WTC11 (cell line): Measurements from ENCODE around the gene TPD52L2. TPM values are rescaled to one million over a fixed set of nuclear protein-coding genes. Genes with fewer than 3 reads are reported as not detected.

Experiments
- FOXP1 ChIP-seq: sonication (generic); formaldehyde crosslinking; IDR thresholded peaks from 2 replicates; pipeline ENCODE4 v1.8.0; 2022; ENCODE audit warnings: missing genetic modification reagents, mild to moderate bottlenecking, moderate library complexity, borderline replicate concordance
- FOXP4 ChIP-seq: sonication (generic); formaldehyde crosslinking; IDR thresholded peaks from 2 replicates; pipeline ENCODE4 v1.8.0; 2022; ENCODE audit warnings: mild to moderate bottlenecking, missing genetic modification reagents
- NFATC4 ChIP-seq: fragments of 250-450 bp; sonication (Bioruptor Pico); IDR thresholded peaks from 2 replicates; pipeline ENCODE4 v1.9.0; 2021; ENCODE audit warnings: mild to moderate bottlenecking
- ZBTB21 ChIP-seq: sonication (generic); formaldehyde crosslinking; IDR thresholded peaks from 2 replicates; pipeline ENCODE4 v1.8.1; 2023; ENCODE audit warnings: mild to moderate bottlenecking, missing genetic modification reagents, borderline replicate concordance
- ZBTB43 ChIP-seq: sonication (generic); formaldehyde crosslinking; IDR thresholded peaks from 2 replicates; pipeline ENCODE4 v1.8.1; 2023; ENCODE audit warnings: mild to moderate bottlenecking, missing genetic modification reagents
- ZNF317 ChIP-seq: sonication (generic); formaldehyde crosslinking; IDR thresholded peaks from 2 replicates; pipeline ENCODE4 v1.8.1; 2023; ENCODE audit warnings: low read depth, mild to moderate bottlenecking, moderate library complexity, missing genetic modification reagents, borderline replicate concordance
- microRNA-seq: library from miRNA; unstranded; fragments of <30 nt; microRNA quantifications from one replicate; pipeline ENCODE4 v1.2.0, GENCODE V29; 2022; ENCODE audit warnings: borderline number of aligned reads
- total RNA-seq: library from RNA; stranded (reverse); gene quantifications from 3 replicates; pipeline ENCODE4 v1.2.3, GENCODE V29; 2021

The TPD52L2 gene
- total RNA-seq, 1 experiment from 2014 or later, result 80.8 TPM

- TF ChIP-seq FOXP4 (CRISPR knock-in tag) (no peak), FOXP1 (CRISPR knock-in tag) (no peak), ZBTB21 (CRISPR knock-in tag) (no peak), NFATC4 (no peak), ZBTB43 (no peak), ZNF317 (CRISPR knock-in tag) (no peak)
These were observed 75.6 kb downstream of the TPD52L2 start (continued) for GRCh38 chr20:63940472-63941266.

Small RNAs within 50 kb of the gene (microRNA-seq; reads per million reads assigned to microRNA genes)
- gene MIR1914 (not detected), gene MIR941-1 (not detected), gene MIR941-2 (not detected), gene MIR941-3 (not detected), gene MIR941-4 (not detected), gene MIR941-5 (not detected)

Other genes with a start within 250 kb of the TPD52L2 start
- gene GMEB2, start 238.2 kb upstream of the TPD52L2 start, total RNA-seq, result 14.1 to 14.8 TPM (median 14.2 TPM) in 3 replicates
- gene STMN3, start 211.8 kb upstream of the TPD52L2 start, total RNA-seq, result 53.0 to 65.6 TPM (median 53.4 TPM) in 3 replicates
- 39.3 to 44.9 TPM (median 40.5 TPM) in 3 replicates for gene RTEL1, start 207.0 kb upstream of the TPD52L2 start, total RNA-seq
- not detected in 3 replicates for gene TNFRSF6B, start 168.6 kb upstream of the TPD52L2 start, total RNA-seq
- gene ARFRP1, start 157.3 kb upstream of the TPD52L2 start, total RNA-seq, result 24.3 to 30.2 TPM (median 27.4 TPM) in 3 replicates
- 28.3 to 31.0 TPM (median 30.4 TPM) in 3 replicates for gene ZGPAT, start 157.2 kb upstream of the TPD52L2 start, total RNA-seq
- gene LIME1, start 128.6 kb upstream of the TPD52L2 start, total RNA-seq, result 4.5 to 7.0 TPM (median 6.0 TPM) in 3 replicates
- gene SLC2A4RG, start 125.5 kb upstream of the TPD52L2 start, total RNA-seq, result 41.6 to 47.2 TPM (median 43.3 TPM) in 3 replicates
- gene ZBTB46, start 34.0 kb upstream of the TPD52L2 start, total RNA-seq, result 18.9 to 20.1 TPM (median 20.1 TPM) in 3 replicates
- gene ABHD16B, start 3.8 kb upstream of the TPD52L2 start, total RNA-seq, result 0.11 TPM in 1 of 3 replicates, not detected in the others
- gene DNAJC5, start 29.9 kb downstream of the TPD52L2 start, total RNA-seq, result 28.5 to 31.5 TPM (median 29.6 TPM) in 3 replicates
- 46.8 to 51.2 TPM (median 48.0 TPM) in 3 replicates for gene UCKL1, start 91.1 kb downstream of the TPD52L2 start, total RNA-seq
- 19.9 to 23.3 TPM (median 20.5 TPM) in 3 replicates for gene ZNF512B, start 104.7 kb downstream of the TPD52L2 start, total RNA-seq
- 4.6 to 6.2 TPM (median 4.8 TPM) in 3 replicates for gene SAMD10, start 114.4 kb downstream of the TPD52L2 start, total RNA-seq
- 79.4 to 84.6 TPM (median 80.5 TPM) in 3 replicates for gene PRPF6, start 115.9 kb downstream of the TPD52L2 start, total RNA-seq
- gene C20orf204, start 170.9 kb downstream of the TPD52L2 start, total RNA-seq, result 1.6 to 2.4 TPM (median 2.1 TPM) in 3 replicates
- gene SOX18, start 184.4 kb downstream of the TPD52L2 start, total RNA-seq, result 0.73 to 0.81 TPM (median 0.80 TPM) in 3 replicates
- gene TCEA2, start 197.9 kb downstream of the TPD52L2 start, total RNA-seq, result 55.8 to 63.6 TPM (median 63.5 TPM) in 3 replicates
- 13.8 to 15.9 TPM (median 15.1 TPM) in 3 replicates for gene RGS19, start 214.2 kb downstream of the TPD52L2 start, total RNA-seq
- 1.7 to 2.2 TPM (median 2.0 TPM) in 3 replicates for gene OPRL1, start 214.8 kb downstream of the TPD52L2 start, total RNA-seq
- 0.53 to 1.7 TPM (median 0.73 TPM) in 3 replicates for gene LKAAEAR1, start 219.1 kb downstream of the TPD52L2 start, total RNA-seq
- not detected in 3 replicates for gene NPBWR2, start 242.3 kb downstream of the TPD52L2 start, total RNA-seq